ENCODE data around the gene GJC3. TPM values are rescaled to one million over a fixed set of nuclear protein-coding genes. Genes with fewer than 3 reads are reported as not detected.

The GJC3 gene
- polyA plus RNA-seq, 1 experiment, result not detected

GRCh38 chr7:99881370-99881769 is 48.0 kb downstream of the GJC3 start:
- CTCF ChIA-PET, result no interaction called here
- no peaks in the 10 kb centered on the region for H3K36me3 ChIP-seq (ENCODE audit: control insufficient read depth, insufficient read depth, low read length)
- H3K4me3 ChIP-seq (ENCODE audit: low read depth, low read length), result no peak overlapping the region
- DNase-seq (ENCODE audit: low read depth), result no peak
- H3K27me3 ChIP-seq (ENCODE audit: control insufficient read depth, insufficient read depth, low read length), result no peaks in the 10 kb centered on the region
- no peak for TF ChIP-seq CTCF (IDR thresholded peaks at IDR 0.05; ENCODE audit: insufficient read depth, low read depth, low read length)
- POLR2A ChIA-PET, result no interaction called here

- TF ChIP-seq CTCF (IDR thresholded peaks at IDR 0.05; ENCODE audit: insufficient read depth, low read depth, low read length), result no peak
- Histone ChIP-seq H3K27me3 (ENCODE audit: control insufficient read depth, insufficient read depth, low read length) (no peaks in the 10 kb centered on the region), H3K36me3 (ENCODE audit: control insufficient read depth, insufficient read depth, low read length) (no peaks in the 10 kb centered on the region), H3K4me3 (ENCODE audit: low read depth, low read length) (no peak within 1 kb of the TSS)
- ChIA-PET CTCF (interaction anchor here (0.6 kb wide), 1 partner anchor 117 kb away, joined by 3 read pairs; no protein-coding TSS in a partner anchor), POLR2A (no interaction called here)
- no peak for DNase-seq (ENCODE audit: low read depth)
Observed at GRCh38 chr7:99876933-99877332, 52.5 kb downstream of the GJC3 start, which contains the start of gene OR2AE1. OR2AE1 (minus strand) TSS chr7:99877033; CDS start chr7:99877033, 0 bp downstream.

GRCh38 chr7:99876491-99876890 is 52.9 kb downstream of the GJC3 start:
- POLR2A ChIA-PET, result no interaction called here
- no peak for DNase-seq (ENCODE audit: low read depth)
- CTCF ChIA-PET, result interaction anchor here (0.6 kb wide), 1 partner anchor 117 kb away, joined by 3 read pairs; no protein-coding TSS in a partner anchor

More at GRCh38 chr7:99876491-99876890, 52.9 kb downstream of the GJC3 start:
- no peaks in the 10 kb centered on the region for H3K27me3 ChIP-seq (ENCODE audit: control insufficient read depth, insufficient read depth, low read length)
- H3K36me3 ChIP-seq (ENCODE audit: control insufficient read depth, insufficient read depth, low read length), result no peaks in the 10 kb centered on the region
- H3K4me3 ChIP-seq (ENCODE audit: low read depth, low read length), result no peak overlapping the region
- TF ChIP-seq CTCF (IDR thresholded peaks at IDR 0.05; ENCODE audit: insufficient read depth, low read depth, low read length), result no peak

Small RNA genes lying within 50 kb of the gene (small RNA-seq; reads per million reads assigned to genes)
- gene RF00019 (ENCODE audit: insufficient read length, low read depth, low replicate concordance), result not detected
- not detected for gene RF00561 (ENCODE audit: insufficient read length, low read depth, low replicate concordance)

Other genes starting within 250 kb of the GJC3 start
- not detected in 2 replicates for gene CYP3A5, start 249.6 kb downstream of the GJC3 start, polyA plus RNA-seq (2011; rRNA removed)
- not detected in 2 replicates for gene CYP3A7, start 194.4 kb downstream of the GJC3 start, polyA plus RNA-seq (2011; rRNA removed)
- gene CYP3A4, start 145.4 kb downstream of the GJC3 start, polyA plus RNA-seq (2011; rRNA removed), result not detected in 2 replicates
- gene CYP3A43, start 101.6 kb downstream of the GJC3 start, polyA plus RNA-seq (2011; rRNA removed), result not detected in 2 replicates
- gene OR2AE1, start 52.6 kb downstream of the GJC3 start, polyA plus RNA-seq (2011; rRNA removed), result not detected in 2 replicates
- gene TRIM4, start 10.1 kb downstream of the GJC3 start, polyA plus RNA-seq (2011; rRNA removed), result 18.6 and 25.4 TPM in 2 replicates
- gene AZGP1, start 46.4 kb upstream of the GJC3 start, polyA plus RNA-seq (2011; rRNA removed), result not detected in 2 replicates
- gene ZKSCAN1, start 86.0 kb upstream of the GJC3 start, polyA plus RNA-seq (2011; rRNA removed), result 24.5 and 25.8 TPM in 2 replicates
- gene ZSCAN21, start 120.2 kb upstream of the GJC3 start, polyA plus RNA-seq (2011; rRNA removed), result 10.3 and 10.6 TPM in 2 replicates
- gene ZNF3, start 152.1 kb upstream of the GJC3 start, polyA plus RNA-seq (2011; rRNA removed), result 17.2 and 17.4 TPM in 2 replicates
- gene COPS6, start 159.3 kb upstream of the GJC3 start, polyA plus RNA-seq (2011; rRNA removed), result 195 and 234 TPM in 2 replicates
- 53.8 and 89.0 TPM in 2 replicates for gene MCM7, start 171.8 kb upstream of the GJC3 start, polyA plus RNA-seq (2011; rRNA removed)
- 14.3 and 15.2 TPM in 2 replicates for gene AP4M1, start 172.0 kb upstream of the GJC3 start, polyA plus RNA-seq (2011; rRNA removed)
- 18.2 and 39.5 TPM in 2 replicates for gene TAF6, start 189.7 kb upstream of the GJC3 start, polyA plus RNA-seq (2011; rRNA removed)
- 20.9 and 23.5 TPM in 2 replicates for gene CNPY4, start 190.0 kb upstream of the GJC3 start, polyA plus RNA-seq (2011; rRNA removed)
- gene MBLAC1, start 197.3 kb upstream of the GJC3 start, polyA plus RNA-seq (2011; rRNA removed), result 1.2 and 1.6 TPM in 2 replicates
- gene LAMTOR4, start 219.3 kb upstream of the GJC3 start, polyA plus RNA-seq (2011; rRNA removed), result 125 and 193 TPM in 2 replicates
- 3.2 and 5.8 TPM in 2 replicates for gene TRAPPC14, start 229.1 kb upstream of the GJC3 start, polyA plus RNA-seq (2011; rRNA removed)
- gene GAL3ST4, start 239.0 kb upstream of the GJC3 start, polyA plus RNA-seq (2011; rRNA removed), result 8.1 and 12.1 TPM in 2 replicates
- 1.3 and 1.9 TPM in 2 replicates for gene GPC2, start 247.8 kb upstream of the GJC3 start, polyA plus RNA-seq (2011; rRNA removed)
- gene STAG3, start 248.3 kb upstream of the GJC3 start, polyA plus RNA-seq (2011; rRNA removed), result 0.44 and 0.61 TPM in 2 replicates

Measured in BJ (cell line).